HFFc6 (cell line): ENCODE results near the gene ELOVL6. TPM values are rescaled to one million over a fixed set of nuclear protein-coding genes. Genes with fewer than 3 reads are reported as not detected.
"Not testable (repeated sequence)": the region's sequence is repeated elsewhere in the genome, so short reads cannot be mapped to it uniquely, and the experiment has no call there.

Source experiments
- DNase-seq: peaks from one replicate; pipeline ENCODE4 v3.0.0-alpha.2; 2018
- H3K27ac Mint-ChIP-seq: 2 replicates; pipeline ENCODE4 v1.8.0; 2020; ENCODE audit warnings: mild to moderate bottlenecking, mixed read lengths
- H3K27me3 Mint-ChIP-seq: 2 replicates; pipeline ENCODE4 v1.8.0; 2021; ENCODE audit warnings: mild to moderate bottlenecking, moderate library complexity, mixed read lengths; ENCODE audit not compliant: insufficient read depth
- H3K36me3 Mint-ChIP-seq: 2 replicates; pipeline ENCODE4 v1.8.0; 2021; ENCODE audit warnings: low read depth, mixed read lengths
- H3K4me1 Mint-ChIP-seq: 2 replicates; pipeline ENCODE4 v1.8.0; 2020; ENCODE audit warnings: low read depth, mixed read lengths
- H3K4me3 Mint-ChIP-seq: 2 replicates; pipeline ENCODE4 v1.8.0; 2020; ENCODE audit warnings: mild to moderate bottlenecking, moderate library complexity, mixed read lengths
- H3K9me3 Mint-ChIP-seq: 2 replicates; pipeline ENCODE4 v1.8.0; 2020; ENCODE audit warnings: mild to moderate bottlenecking, mixed read lengths
- total RNA-seq, 6 experiments: library from RNA; stranded (reverse); fragmentation: NEBNext Ultra II Directional; extraction: Animal tissue kit (Norgen Biotek cat#: 25700); gene quantifications; 2 replicates in 1 of 6; 3 replicates in 5 of 6; pipeline ENCODE4 v1.2.3, GENCODE V29; 2021
- TF ChIP-seq, protein P1 (sequence below): fragments of 200-600 bp; sonication (generic); IDR thresholded peaks from 2 replicates; pipeline ENCODE4 v1.5.0; 2021; ENCODE audit warnings: antibody characterized with exemption, mild to moderate bottlenecking

ELOVL6 gene
- total RNA-seq, 6 experiments from 2014 or later: 21.0 to 26.2 (median 22.5) TPM

DNA sequence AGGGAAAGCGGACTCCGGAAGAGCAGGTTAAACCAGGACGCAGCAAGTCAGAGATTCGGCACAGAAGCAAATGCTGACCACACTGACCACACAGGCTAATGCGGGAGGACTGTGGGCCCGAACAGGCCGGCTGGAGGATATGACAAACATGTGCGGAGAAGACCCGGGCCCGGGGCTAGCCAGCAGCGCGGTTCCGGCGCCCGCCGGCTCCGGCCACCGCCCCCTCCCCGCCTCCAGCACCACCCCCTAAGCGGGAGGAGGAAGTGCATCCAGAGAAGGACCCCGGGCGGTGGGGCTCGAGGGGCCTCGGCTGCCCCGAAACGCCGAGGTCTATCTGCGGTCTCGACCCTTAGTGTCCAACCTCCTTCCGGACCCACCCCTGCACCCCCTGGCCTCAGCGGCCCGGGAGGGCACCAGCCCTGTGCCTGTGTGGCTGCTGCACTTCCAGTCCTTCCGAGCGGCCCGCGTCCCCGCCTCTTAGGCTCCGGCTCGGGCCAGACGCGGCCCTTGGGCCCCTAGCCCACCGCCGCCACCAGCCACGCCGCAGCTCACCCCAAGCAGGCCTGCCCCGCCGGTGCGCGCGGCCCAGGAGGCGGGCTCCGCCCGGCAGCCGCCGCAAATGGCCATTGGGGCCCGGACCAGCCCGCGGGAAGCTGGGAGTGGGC, 2.1 kb downstream of the ELOVL6 start:
- TF ChIP-seq, protein P1, sequence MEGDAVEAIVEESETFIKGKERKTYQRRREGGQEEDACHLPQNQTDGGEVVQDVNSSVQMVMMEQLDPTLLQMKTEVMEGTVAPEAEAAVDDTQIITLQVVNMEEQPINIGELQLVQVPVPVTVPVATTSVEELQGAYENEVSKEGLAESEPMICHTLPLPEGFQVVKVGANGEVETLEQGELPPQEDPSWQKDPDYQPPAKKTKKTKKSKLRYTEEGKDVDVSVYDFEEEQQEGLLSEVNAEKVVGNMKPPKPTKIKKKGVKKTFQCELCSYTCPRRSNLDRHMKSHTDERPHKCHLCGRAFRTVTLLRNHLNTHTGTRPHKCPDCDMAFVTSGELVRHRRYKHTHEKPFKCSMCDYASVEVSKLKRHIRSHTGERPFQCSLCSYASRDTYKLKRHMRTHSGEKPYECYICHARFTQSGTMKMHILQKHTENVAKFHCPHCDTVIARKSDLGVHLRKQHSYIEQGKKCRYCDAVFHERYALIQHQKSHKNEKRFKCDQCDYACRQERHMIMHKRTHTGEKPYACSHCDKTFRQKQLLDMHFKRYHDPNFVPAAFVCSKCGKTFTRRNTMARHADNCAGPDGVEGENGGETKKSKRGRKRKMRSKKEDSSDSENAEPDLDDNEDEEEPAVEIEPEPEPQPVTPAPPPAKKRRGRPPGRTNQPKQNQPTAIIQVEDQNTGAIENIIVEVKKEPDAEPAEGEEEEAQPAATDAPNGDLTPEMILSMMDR: no peak
- H3K27me3 Mint-ChIP-seq: peaks cover 2% of the 10 kb centered on the region
- peak overlapping the region; percentile 93 for H3K4me3 Mint-ChIP-seq
- no peaks in the 10 kb centered on the region for H3K36me3 Mint-ChIP-seq
- H3K4me1 Mint-ChIP-seq: peaks cover 26% of the 10 kb centered on the region
- no peaks in the 10 kb centered on the region for H3K9me3 Mint-ChIP-seq
- DNase-seq: no peak
- H3K27ac Mint-ChIP-seq: peak overlapping the region; percentile 74

DNA sequence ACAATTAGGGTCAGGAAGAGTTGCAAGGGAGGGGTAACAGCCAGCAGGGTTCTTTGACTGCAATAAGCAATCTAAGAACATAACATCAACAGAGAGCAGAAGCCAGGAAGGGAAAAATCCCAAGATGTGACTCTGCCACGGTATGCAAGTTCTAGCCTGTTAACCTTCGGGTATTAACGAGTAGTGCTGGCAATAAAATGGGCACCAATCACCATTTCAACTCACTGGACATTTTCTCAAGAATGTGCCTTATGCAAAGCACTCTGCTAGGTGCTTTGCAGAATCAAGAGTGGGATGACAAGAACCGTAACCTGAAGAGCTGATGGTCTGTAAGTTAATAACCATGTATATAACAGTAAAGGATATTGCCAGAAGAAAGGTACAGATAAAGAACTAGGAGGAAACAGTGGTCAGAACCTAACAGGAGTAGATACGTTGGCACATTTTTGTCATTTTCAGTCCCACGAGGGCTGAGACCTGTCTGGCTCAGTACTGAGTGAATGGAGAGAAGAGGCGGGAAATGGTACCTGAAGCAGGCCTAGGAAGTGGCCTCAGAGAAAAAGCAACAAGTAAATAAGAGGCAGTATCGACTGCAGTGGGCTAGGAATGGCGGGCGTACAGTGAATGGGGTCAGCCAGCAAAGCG, 2.7 kb downstream of the ELOVL6 start:
- Mint-ChIP-seq H3K4me3 (peak overlapping the region; percentile 93), H3K9me3 (no peaks in the 10 kb centered on the region), H3K27me3 (peaks cover 2% of the 10 kb centered on the region), H3K4me1 (peaks cover 26% of the 10 kb centered on the region), H3K36me3 (no peaks in the 10 kb centered on the region), H3K27ac (peak overlapping the region; percentile 74)
- TF ChIP-seq, protein P1: no peak
- DNase-seq: no peak

DNA sequence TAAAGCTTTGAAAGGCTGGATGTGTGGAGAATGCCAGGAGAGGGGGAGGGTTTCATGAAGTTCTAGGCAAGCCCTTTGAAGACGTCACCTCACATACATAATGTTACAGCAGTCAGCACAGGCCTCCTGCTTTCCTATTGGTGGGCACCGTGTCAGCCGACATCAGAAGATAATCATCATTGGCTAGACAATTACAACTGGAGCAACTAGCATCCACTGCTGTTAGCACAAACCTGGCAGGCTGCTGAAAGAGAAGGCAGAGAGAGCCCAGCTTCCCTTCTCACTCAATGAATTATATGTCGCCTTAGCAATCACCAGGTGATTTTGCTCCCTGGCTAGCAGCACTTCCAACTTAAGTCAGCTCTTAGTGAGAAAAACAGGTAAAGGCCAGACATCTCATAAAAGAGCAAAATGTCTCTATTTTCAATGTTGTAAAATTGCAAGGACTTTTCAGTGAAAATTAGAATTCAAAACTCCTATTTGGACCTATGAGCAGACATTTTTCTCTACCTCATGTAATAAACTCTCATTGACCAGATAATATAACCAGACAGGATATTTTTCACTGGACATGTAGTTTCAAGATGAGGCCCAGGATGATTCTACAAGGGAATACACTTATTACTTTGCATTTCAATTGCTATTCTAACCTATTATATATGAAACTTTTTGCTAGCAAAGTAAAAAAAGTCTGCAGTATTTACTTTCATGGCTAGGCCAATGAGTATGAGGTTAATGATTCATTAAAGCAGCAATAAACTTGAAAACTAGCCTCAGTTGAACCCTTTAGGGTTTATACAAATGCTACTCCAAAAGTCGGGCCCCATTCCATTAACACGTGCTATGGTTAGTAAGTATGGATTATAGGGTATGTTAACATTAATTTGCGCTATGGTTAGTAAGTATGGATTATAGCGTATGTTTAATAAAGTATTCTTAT, 4.3 kb downstream of the ELOVL6 start:
- TF ChIP-seq, protein P1: no peak
- Mint-ChIP-seq H3K4me3 (no peak overlapping the region), H3K27me3 (peaks cover 2% of the 10 kb centered on the region), H3K4me1 (peaks cover 23% of the 10 kb centered on the region), H3K27ac (peak overlapping the region; percentile 11; the same call in 1 of the 2 replicates), H3K36me3 (no peaks in the 10 kb centered on the region), H3K9me3 (no peaks in the 10 kb centered on the region)
- peak; percentile 28 for DNase-seq

DNA sequence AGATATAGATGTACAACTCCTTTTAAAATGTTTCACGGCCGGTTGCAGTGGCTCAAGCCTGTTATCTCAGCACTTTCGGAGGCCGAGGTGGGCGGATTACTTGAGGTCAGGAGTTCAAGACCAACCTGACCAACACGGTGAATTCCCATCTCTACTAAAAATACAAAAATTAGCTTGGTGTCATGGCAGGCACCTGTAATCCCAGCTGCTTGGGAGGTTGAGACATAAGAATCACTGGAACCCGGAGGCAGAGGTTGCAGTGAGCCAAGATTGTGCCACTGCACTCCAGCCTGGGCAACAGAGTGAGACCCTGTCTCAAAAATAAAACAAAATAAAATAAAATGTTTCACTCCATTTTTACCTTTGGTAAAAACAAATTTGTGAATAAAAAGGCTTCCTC, 5.1 kb downstream of the ELOVL6 start:
- not testable (repeated sequence) for H3K27ac Mint-ChIP-seq, H3K27me3 Mint-ChIP-seq, H3K9me3 Mint-ChIP-seq, DNase-seq, H3K36me3 Mint-ChIP-seq, H3K4me3 Mint-ChIP-seq
- peaks cover 19% of the 10 kb centered on the region for H3K4me1 Mint-ChIP-seq

DNA sequence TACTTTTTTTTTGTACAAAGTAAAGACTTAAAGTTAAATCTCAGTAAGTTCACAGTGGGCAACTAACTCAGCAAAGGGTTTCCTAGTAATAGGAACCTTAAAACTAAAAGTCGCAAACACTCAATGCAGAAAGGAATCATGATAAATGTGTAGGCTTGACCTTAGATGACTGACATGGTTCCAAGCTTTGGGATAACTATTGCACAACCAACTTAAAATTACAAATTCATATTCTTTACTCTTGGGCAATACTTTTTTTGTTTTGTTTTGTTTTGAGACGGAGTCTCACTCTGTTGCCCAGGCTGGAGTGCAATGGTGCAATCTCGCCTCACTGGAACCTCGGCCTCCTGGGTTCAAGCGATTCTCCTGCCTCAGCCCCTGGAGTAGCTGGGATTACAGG, 8.2 kb downstream of the ELOVL6 start:
- TF ChIP-seq, protein P1: no peak
- no peaks in the 10 kb centered on the region; the same call in 1 of the 2 replicates for H3K36me3 Mint-ChIP-seq
- H3K9me3 Mint-ChIP-seq: no peaks in the 10 kb centered on the region
- H3K4me1 Mint-ChIP-seq: peaks cover 17% of the 10 kb centered on the region; the same call in 1 of the 2 replicates
- H3K27me3 Mint-ChIP-seq: no peaks in the 10 kb centered on the region; the same call in 1 of the 2 replicates
- no peak overlapping the region for H3K27ac Mint-ChIP-seq
- H3K4me3 Mint-ChIP-seq: no peak overlapping the region
- DNase-seq: no peak
